Subcutaneous abdominal adipose tissue (tissue), 5 donors: ENCODE data around the gene ANKRD12.
A peak's percentile ranks its signal among the peaks of the same experiment; 100 is the strongest.

Experiments used
- H3K27ac ChIP-seq: one replicate; pipeline ENCODE4 v1.7.0; 2013; ENCODE audit warnings: low read depth, mild to moderate bottlenecking, inconsistent platforms, low read length, moderate library complexity
- H3K27me3 ChIP-seq, 5 donors: one replicate each; pipeline ENCODE4 v1.7.0; 2013; ENCODE audit warnings: low read length in 5 of 5, inconsistent platforms in 1 of 5; ENCODE audit not compliant: control insufficient read depth in 5 of 5, insufficient read depth in 4 of 5
- H3K36me3 ChIP-seq, 5 donors: one replicate each; pipeline ENCODE4 v1.7.0; 2013; ENCODE audit warnings: low read length in 5 of 5; ENCODE audit not compliant: control insufficient read depth in 5 of 5, insufficient read depth in 5 of 5
- H3K4me1 ChIP-seq, 5 donors: one replicate each; pipeline ENCODE4 v1.7.0; 2013; ENCODE audit warnings: low read length in 5 of 5, mild to moderate bottlenecking in 3 of 5, moderate library complexity in 1 of 5; ENCODE audit not compliant: control insufficient read depth in 5 of 5, insufficient read depth in 5 of 5
- H3K4me3 ChIP-seq, 5 donors: one replicate each; pipeline ENCODE4 v1.7.0; 2013; ENCODE audit warnings: low read length in 5 of 5, low read depth in 1 of 5
- H3K9ac ChIP-seq, 5 donors: one replicate each; pipeline ENCODE4 v1.7.0; 2013; ENCODE audit warnings: low read length in 5 of 5, mild to moderate bottlenecking in 4 of 5, moderate library complexity in 3 of 5
- H3K9me3 ChIP-seq, 5 donors: one replicate each; pipeline ENCODE4 v1.7.0; 2013; ENCODE audit warnings: low read length in 5 of 5; ENCODE audit not compliant: control insufficient read depth in 5 of 5
- donor health status: healthy.
- donor health status: healthy.
- donor health status: healthy.
- donor health status: healthy.
- donor health status: healthy.

ANKRD12 gene

DNA sequence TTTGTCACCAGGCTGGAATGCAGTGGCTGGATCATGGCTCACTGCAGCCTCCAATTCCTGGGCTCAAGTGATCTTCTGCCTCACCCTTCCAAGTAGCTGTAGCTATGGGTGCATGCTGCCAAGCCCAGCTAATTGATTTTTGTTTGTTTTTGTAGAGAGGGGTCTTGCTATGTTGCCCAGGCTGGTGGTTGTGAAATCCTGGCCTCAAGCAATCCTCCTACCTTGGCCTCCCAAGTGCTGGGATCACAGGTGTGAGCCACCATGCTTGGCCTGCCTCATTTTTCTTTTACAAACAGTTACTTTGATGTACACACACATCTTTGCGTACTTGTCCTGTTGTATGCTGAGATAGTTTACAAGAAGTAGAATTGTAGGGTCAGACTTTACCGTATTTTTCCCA is 13.1 kb upstream of the ANKRD12 start:
- H3K36me3 ChIP-seq, result peaks cover 22 to 44% (median 32%) of the 10 kb centered on the region in 5 donors
- no peaks in the 10 kb centered on the region for H3K9me3 ChIP-seq
- H3K9ac ChIP-seq, result no peak overlapping the region
- H3K4me3 ChIP-seq, result no peak overlapping the region
- no peaks in the 10 kb centered on the region for H3K27me3 ChIP-seq
- no peak overlapping the region for H3K27ac ChIP-seq
- peaks cover 0 to 8% (median 1%) of the 10 kb centered on the region in 5 donors for H3K4me1 ChIP-seq

DNA sequence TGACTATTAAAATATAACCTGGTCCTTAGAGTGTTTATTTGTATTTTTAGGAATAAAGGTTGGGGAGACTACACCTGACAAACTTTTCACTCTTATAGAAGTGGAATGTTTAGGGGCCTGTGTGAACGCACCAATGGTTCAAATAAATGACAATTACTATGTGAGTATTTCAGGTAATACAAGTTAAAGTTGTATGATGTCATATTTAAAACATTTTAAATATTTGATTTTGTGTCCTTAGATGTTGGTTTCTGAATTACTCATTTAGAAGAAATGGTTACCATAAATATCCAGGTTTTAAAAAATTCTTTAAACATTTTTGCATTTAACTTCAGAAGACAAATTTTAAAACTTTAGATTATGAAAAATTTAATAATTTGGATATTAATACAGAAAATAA is 11.8 kb upstream of the ANKRD12 start:
- Histone ChIP-seq H3K4me3 (no peak overlapping the region), H3K9me3 (no peaks in the 10 kb centered on the region), H3K9ac (no peak overlapping the region), H3K27me3 (no peaks in the 10 kb centered on the region), H3K27ac (no peak overlapping the region), H3K4me1 (peaks cover 0 to 3% (median 0%) of the 10 kb centered on the region in 5 donors), H3K36me3 (peaks cover 34 to 52% (median 39%) of the 10 kb centered on the region in 5 donors)

- Histone ChIP-seq H3K27me3 (no peaks in the 10 kb centered on the region), H3K9me3 (no peaks in the 10 kb centered on the region), H3K36me3 (peaks cover 38 to 52% (median 42%) of the 10 kb centered on the region in 5 donors), H3K4me3 (no peak overlapping the region), H3K27ac (no peak overlapping the region), H3K9ac (no peak overlapping the region), H3K4me1 (peaks cover 0 to 4% (median 0%) of the 10 kb centered on the region in 5 donors)
These were observed 10.2 kb upstream of the ANKRD12 start for GRCh38 chr18:9126337-9126736.

GRCh38 chr18:9130195-9130594 is 6.4 kb upstream of the ANKRD12 start:
- Histone ChIP-seq H3K9ac (peak overlapping the region in 1 of 5 donors; percentile 6), H3K27ac (peak overlapping the region; percentile 17), H3K4me1 (peaks cover 0 to 4% (median under 1%) of the 10 kb centered on the region in 5 donors), H3K4me3 (no peak overlapping the region), H3K9me3 (no peaks in the 10 kb centered on the region), H3K36me3 (peaks cover 39 to 57% (median 47%) of the 10 kb centered on the region in 5 donors), H3K27me3 (no peaks in the 10 kb centered on the region)

GRCh38 chr18:9130806-9131205 is 5.8 kb upstream of the ANKRD12 start:
- peaks cover 39 to 57% (median 46%) of the 10 kb centered on the region in 5 donors for H3K36me3 ChIP-seq
- no peaks in the 10 kb centered on the region for H3K27me3 ChIP-seq
- peak overlapping the region; percentile 62 for H3K27ac ChIP-seq
- H3K9ac ChIP-seq, result no peak overlapping the region
- no peaks in the 10 kb centered on the region for H3K9me3 ChIP-seq
- no peak overlapping the region for H3K4me3 ChIP-seq
- peaks cover 0 to 9% (median 6%) of the 10 kb centered on the region in 5 donors for H3K4me1 ChIP-seq

DNA sequence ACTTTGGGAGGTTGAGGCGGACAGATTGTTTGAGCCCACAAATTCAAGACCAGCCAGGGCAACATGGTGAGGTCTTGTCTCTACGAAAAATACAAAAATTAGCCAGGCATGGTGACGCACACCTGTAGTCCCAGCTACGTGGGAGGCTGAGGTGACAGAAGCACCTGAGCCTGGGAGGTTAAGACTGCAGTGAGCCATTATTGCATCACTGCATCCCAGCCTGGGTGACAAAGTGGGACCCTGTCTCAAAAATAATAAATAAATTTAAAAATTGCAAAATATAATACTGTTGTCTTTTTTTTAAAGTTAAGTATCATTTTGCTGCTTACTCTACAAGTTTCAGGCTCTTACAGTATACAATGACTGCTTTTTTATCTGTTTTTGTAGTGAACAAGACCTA is 4.0 kb upstream of the ANKRD12 start:
- Histone ChIP-seq H3K27me3 (no peaks in the 10 kb centered on the region), H3K4me1 (peaks cover 0 to 11% (median 10%) of the 10 kb centered on the region in 5 donors), H3K9me3 (no peaks in the 10 kb centered on the region), H3K9ac (no peak overlapping the region), H3K27ac (no peak overlapping the region), H3K4me3 (no peak overlapping the region), H3K36me3 (peaks cover 31 to 42% (median 36%) of the 10 kb centered on the region in 5 donors)

DNA sequence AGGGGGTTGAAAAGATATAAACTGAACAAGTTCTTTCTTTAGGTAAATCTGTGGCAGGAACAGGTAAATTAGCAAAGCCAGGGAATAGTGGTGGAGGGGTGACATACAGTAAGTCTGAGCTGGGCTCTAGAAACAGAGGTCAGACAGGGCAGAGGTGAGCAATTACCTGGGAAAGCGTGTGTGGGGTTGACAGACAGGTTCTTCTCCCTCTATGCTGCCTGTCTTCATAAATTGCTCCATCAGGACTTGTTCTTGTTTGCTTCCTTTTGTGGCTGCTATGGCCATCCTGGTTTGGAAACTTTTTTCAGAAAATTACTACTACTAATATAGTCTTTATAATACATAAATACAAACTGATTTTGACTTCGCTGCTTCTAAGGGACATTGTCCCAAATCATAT is 3.4 kb upstream of the ANKRD12 start:
- H3K36me3 ChIP-seq, result peaks cover 29 to 36% (median 31%) of the 10 kb centered on the region in 5 donors
- H3K9me3 ChIP-seq, result no peaks in the 10 kb centered on the region
- peak overlapping the region; percentile 16 for H3K27ac ChIP-seq
- H3K9ac ChIP-seq, result peak overlapping the region in 2 of 5 donors; percentile 13 to 19
- no peaks in the 10 kb centered on the region for H3K27me3 ChIP-seq
- H3K4me1 ChIP-seq, result peaks cover 0 to 14% (median 11%) of the 10 kb centered on the region in 5 donors
- H3K4me3 ChIP-seq, result no peak overlapping the region

DNA sequence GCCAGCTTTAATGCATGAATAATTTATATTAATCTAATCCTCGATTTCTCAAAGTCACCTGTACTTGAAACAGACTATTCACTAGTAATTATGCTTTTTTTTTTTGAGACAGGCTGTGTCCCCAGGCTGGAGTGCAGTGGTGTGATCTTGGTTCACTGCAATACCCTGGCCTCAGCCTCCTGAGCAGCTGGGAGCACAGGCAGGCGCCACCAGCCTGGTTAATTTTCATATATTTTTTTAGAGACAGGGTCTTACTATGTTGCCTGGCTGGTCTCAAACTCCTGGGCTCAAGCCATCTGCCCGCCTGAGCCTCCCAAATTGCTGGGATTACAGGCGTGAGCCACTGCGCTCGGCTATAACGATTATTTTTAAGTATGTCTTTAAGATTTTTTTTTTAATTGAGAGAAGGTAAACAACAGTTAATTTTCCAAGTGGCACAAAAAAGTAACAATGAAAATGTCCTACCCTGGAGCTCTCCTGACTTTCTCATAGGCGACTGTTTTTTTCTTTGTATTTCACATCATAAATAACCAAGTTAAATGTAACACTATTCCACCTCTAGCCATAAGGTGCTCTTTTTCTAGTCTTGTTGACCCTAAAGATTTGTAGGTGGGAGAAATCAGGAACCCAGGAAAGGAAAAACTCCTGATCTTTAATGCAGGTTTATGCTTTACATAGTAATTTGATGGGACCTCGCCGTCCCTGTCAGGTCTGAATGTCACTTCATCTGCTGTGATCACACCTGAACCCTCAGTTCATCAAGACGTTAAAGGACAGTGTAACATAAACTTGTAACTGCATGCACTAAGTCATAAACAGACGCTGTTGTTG is 1.3 kb upstream of the ANKRD12 start:
- H3K9me3 ChIP-seq, result no peaks in the 10 kb centered on the region
- peaks cover 0 to 34% (median 30%) of the 10 kb centered on the region in 5 donors for H3K4me1 ChIP-seq
- peaks cover 13 to 19% (median 17%) of the 10 kb centered on the region in 5 donors for H3K36me3 ChIP-seq
- H3K4me3 ChIP-seq, result peak overlapping the region; percentile 82 to 92 (median 86)
- H3K27ac ChIP-seq, result peak overlapping the region; percentile 96
- H3K9ac ChIP-seq, result peak overlapping the region; percentile 71 to 93 (median 81)
- H3K27me3 ChIP-seq, result no peaks in the 10 kb centered on the region

GRCh38 chr18:9135912-9136314 is 668 bp upstream of the ANKRD12 start:
- Histone ChIP-seq H3K9me3 (no peaks in the 10 kb centered on the region), H3K4me3 (peak overlapping the region; percentile 82 to 92 (median 86)), H3K4me1 (peaks cover 0 to 41% (median 33%) of the 10 kb centered on the region in 5 donors), H3K27me3 (no peaks in the 10 kb centered on the region), H3K27ac (peak overlapping the region; percentile 96), H3K9ac (peak overlapping the region; percentile 71 to 93 (median 81)), H3K36me3 (peaks cover 11 to 19% (median 15%) of the 10 kb centered on the region in 5 donors)
